ENCODE measurements around the gene CLN5. TPM values are rescaled to one million over a fixed set of nuclear protein-coding genes. Genes with fewer than 3 reads are reported as not detected.

Gene CLN5
- total and polyA plus RNA-seq, 2 donors from 2014 or later = 59.5 to 80.8 TPM

GRCh38 chr13:76976929-76977328 is 15.0 kb upstream of the CLN5 start:
- no peak overlapping the region for H3K4me3 ChIP-seq (ENCODE audit: low read length in 3 of 3)
- no peak for FAIRE-seq
- H3K27me3 ChIP-seq (ENCODE audit: control insufficient read depth, insufficient read depth, low read length) = no peaks in the 10 kb centered on the region
- no peak for TF ChIP-seq CTCF (IDR thresholded peaks at IDR 0.05; ENCODE audit: borderline replicate concordance, extremely low read depth, insufficient read depth)
- no peak overlapping the region for H3K27ac ChIP-seq (ENCODE audit: low read depth in 2 of 2, low read length in 2 of 2)
- H3K4me1 ChIP-seq (ENCODE audit: control insufficient read depth in 2 of 3, insufficient read depth in 2 of 3, low read depth in 1 of 3, low read length in 3 of 3) = no peaks in the 10 kb centered on the region
- no peaks in the 10 kb centered on the region for H3K9me3 ChIP-seq (ENCODE audit: control insufficient read depth in 2 of 3, insufficient read depth in 1 of 3, low read length in 3 of 3)
- H3K9ac ChIP-seq (ENCODE audit: low read length in 3 of 3) = no peak overlapping the region
- no peaks in the 10 kb centered on the region for H3K36me3 ChIP-seq (ENCODE audit: control insufficient read depth in 2 of 3, insufficient read depth in 3 of 3, low read length in 3 of 3)
- intact Hi-C loops (cut with DNase I) = no loop called here
- DNase-seq = no peak

- Histone ChIP-seq H3K27me3 (ENCODE audit: control insufficient read depth, insufficient read depth, low read length) (no peaks in the 10 kb centered on the region), H3K4me1 (ENCODE audit: control insufficient read depth in 2 of 3, insufficient read depth in 2 of 3, low read depth in 1 of 3, low read length in 3 of 3) (no peaks in the 10 kb centered on the region), H3K4me3 (ENCODE audit: low read length in 3 of 3) (no peak overlapping the region), H3K36me3 (ENCODE audit: control insufficient read depth in 2 of 3, insufficient read depth in 3 of 3, low read length in 3 of 3) (no peaks in the 10 kb centered on the region), H3K9me3 (ENCODE audit: control insufficient read depth in 2 of 3, insufficient read depth in 1 of 3, low read length in 3 of 3) (no peaks in the 10 kb centered on the region), H3K27ac (ENCODE audit: low read depth in 2 of 2, low read length in 2 of 2) (no peak overlapping the region), H3K9ac (ENCODE audit: low read length in 3 of 3) (no peak overlapping the region)
- DNase-seq (peak; percentile 85 to 88 (median 86)), FAIRE-seq (no peak)
- TF ChIP-seq CTCF (IDR thresholded peaks at IDR 0.05; ENCODE audit: borderline replicate concordance, extremely low read depth, insufficient read depth) = peak; percentile 90
- intact Hi-C loops (cut with DNase I) = no loop called here
Measured at GRCh38 chr13:76980075-76980718, 11.7 kb upstream of the CLN5 start.

- no peaks in the 10 kb centered on the region for H3K4me1 ChIP-seq (ENCODE audit: control insufficient read depth in 2 of 3, insufficient read depth in 2 of 3, low read depth in 1 of 3, low read length in 3 of 3)
- no peaks in the 10 kb centered on the region for H3K36me3 ChIP-seq (ENCODE audit: control insufficient read depth in 2 of 3, insufficient read depth in 3 of 3, low read length in 3 of 3)
- H3K9me3 ChIP-seq (ENCODE audit: control insufficient read depth in 2 of 3, insufficient read depth in 1 of 3, low read length in 3 of 3) = no peaks in the 10 kb centered on the region
- no peaks in the 10 kb centered on the region for H3K27me3 ChIP-seq (ENCODE audit: control insufficient read depth, insufficient read depth, low read length)
- no peak for FAIRE-seq
- intact Hi-C loops (cut with DNase I) = no loop called here
- H3K27ac ChIP-seq (ENCODE audit: low read depth in 2 of 2, low read length in 2 of 2) = no peak overlapping the region
- H3K9ac ChIP-seq (ENCODE audit: low read length in 3 of 3) = no peak overlapping the region
- TF ChIP-seq CTCF (IDR thresholded peaks at IDR 0.05; ENCODE audit: borderline replicate concordance, extremely low read depth, insufficient read depth) = no peak
- H3K4me3 ChIP-seq (ENCODE audit: low read length in 3 of 3) = no peak overlapping the region
- no peak for DNase-seq
Measured at GRCh38 chr13:76982061-76982460, 9.8 kb upstream of the CLN5 start.

GRCh38 chr13:76983676-76984075 is 8.2 kb upstream of the CLN5 start:
- FAIRE-seq = no peak
- TF ChIP-seq CTCF (IDR thresholded peaks at IDR 0.05; ENCODE audit: borderline replicate concordance, extremely low read depth, insufficient read depth) = no peak
- Histone ChIP-seq H3K27me3 (ENCODE audit: control insufficient read depth, insufficient read depth, low read length) (no peaks in the 10 kb centered on the region), H3K9ac (ENCODE audit: low read length in 3 of 3) (no peak overlapping the region), H3K4me3 (ENCODE audit: low read length in 3 of 3) (no peak overlapping the region), H3K36me3 (ENCODE audit: control insufficient read depth in 2 of 3, insufficient read depth in 3 of 3, low read length in 3 of 3) (no peaks in the 10 kb centered on the region), H3K9me3 (ENCODE audit: control insufficient read depth in 2 of 3, insufficient read depth in 1 of 3, low read length in 3 of 3) (no peaks in the 10 kb centered on the region), H3K27ac (ENCODE audit: low read depth in 2 of 2, low read length in 2 of 2) (no peak overlapping the region), H3K4me1 (ENCODE audit: control insufficient read depth in 2 of 3, insufficient read depth in 2 of 3, low read depth in 1 of 3, low read length in 3 of 3) (no peaks in the 10 kb centered on the region)
- intact Hi-C loops (cut with DNase I) = no loop called here
- DNase-seq = no peak
